ENCODE measurements around the gene TACC3. TPM values are rescaled to one million over a fixed set of nuclear protein-coding genes. Genes with fewer than 3 reads are reported as not detected.

TACC3 gene
- total RNA-seq (100 to 1,000 TPM; 124 to 129 TPM), polyA plus RNA-seq (45.5 TPM)

GRCh38 chr4:1721003-1721665, at the start of gene TACC3, which contains the start of gene TMEM129:
Gene TACC3 (plus strand): TSS chr4:1721521. CDS start chr4:1723422, 1,901 bp downstream.
Gene TMEM129 (minus strand): TSS chr4:1721323. CDS start chr4:1720837, 486 bp downstream.
- POLR2A ChIA-PET = interaction anchor here (0.6 to 4.5 kb wide), 9 partner anchors 8 to 524 kb away, joined by 3 to 73 read pairs (median 3); partner anchors contain the start of genes LETM1 and SLBP
- CTCF ChIA-PET = interaction anchor here (1.7 to 16.7 kb wide), 4 partner anchors 9 to 28 kb away, joined by 3 to 341 read pairs (median 14); partner anchors contain the start of gene SLBP
- peak within 1 kb of the TSS; percentile 86 to 94 (median 87) for H3K4me3 Mint-ChIP-seq

GRCh38 chr4:1673671-1674070, 47.6 kb upstream of the TACC3 start:
- H3K4me3 ChIP-seq (ENCODE audit: low read length) = no peak overlapping the region
- no peak for DNase-seq
- H3K27ac ChIP-seq (ENCODE audit: low read depth, low read length) = no peak overlapping the region
- H3K27me3 ChIP-seq (ENCODE audit: insufficient read depth, low read length, poor library complexity, severe bottlenecking) = no peaks in the 10 kb centered on the region
- H3K4me1 ChIP-seq (ENCODE audit: insufficient read depth, low read length) = no peaks in the 10 kb centered on the region
- CTCF ChIA-PET = interaction anchor here (0.9 kb wide), 1 partner anchor 20 kb away, joined by 3 read pairs; no protein-coding TSS in a partner anchor
- Mint-ChIP-seq H3K27me3 (peaks cover 0 to 3% of the 10 kb centered on the region in 2 donors), H3K36me3 (no peaks in the 10 kb centered on the region), H3K9me3 (no peaks in the 10 kb centered on the region), H3K27ac (no peak overlapping the region), H3K4me3 (no peak overlapping the region), H3K4me1 (no peaks in the 10 kb centered on the region)
- POLR2A ChIA-PET = no interaction called here
- H3K36me3 ChIP-seq (ENCODE audit: insufficient read depth, low read length) = no peaks in the 10 kb centered on the region
- H3K9me3 ChIP-seq (ENCODE audit: low read length) = no peaks in the 10 kb centered on the region

More at GRCh38 chr4:1721003-1721665, at the start of gene TACC3, which contains the start of gene TMEM129:
- DNase-seq = peak; percentile 91 to 97 (median 95)
- Mint-ChIP-seq H3K27me3 (no peaks in the 10 kb centered on the region), H3K36me3 (peaks cover under 1 to 33% (median 2%) of the 10 kb centered on the region in 3 donors), H3K9me3 (no peaks in the 10 kb centered on the region), H3K27ac (peak within 1 kb of the TSS; percentile 96 to 99 (median 98)), H3K4me1 (peaks cover 41 to 67% (median 51%) of the 10 kb centered on the region in 3 donors)
- peaks cover 54% of the 10 kb centered on the region for H3K4me1 ChIP-seq (ENCODE audit: insufficient read depth, low read length)
- H3K9me3 ChIP-seq (ENCODE audit: low read length) = no peaks in the 10 kb centered on the region
- H3K27me3 ChIP-seq (ENCODE audit: insufficient read depth, low read length, poor library complexity, severe bottlenecking) = no peaks in the 10 kb centered on the region
- peaks cover 8% of the 10 kb centered on the region for H3K36me3 ChIP-seq (ENCODE audit: insufficient read depth, low read length)
- H3K27ac ChIP-seq (ENCODE audit: low read depth, low read length) = peak within 1 kb of the TSS; percentile 81
- peak within 1 kb of the TSS; percentile 71 for H3K4me3 ChIP-seq (ENCODE audit: low read length)

GRCh38 chr4:1674682-1675081, 46.6 kb upstream of the TACC3 start:
- Histone ChIP-seq H3K27ac (ENCODE audit: low read depth, low read length) (no peak overlapping the region), H3K9me3 (ENCODE audit: low read length) (no peaks in the 10 kb centered on the region), H3K27me3 (ENCODE audit: insufficient read depth, low read length, poor library complexity, severe bottlenecking) (no peaks in the 10 kb centered on the region), H3K4me3 (ENCODE audit: low read length) (no peak overlapping the region), H3K4me1 (ENCODE audit: insufficient read depth, low read length) (no peaks in the 10 kb centered on the region), H3K36me3 (ENCODE audit: insufficient read depth, low read length) (no peaks in the 10 kb centered on the region)
- Mint-ChIP-seq H3K36me3 (no peaks in the 10 kb centered on the region), H3K4me3 (no peak overlapping the region), H3K27me3 (peaks cover 0 to 3% of the 10 kb centered on the region in 2 donors), H3K27ac (no peak overlapping the region), H3K4me1 (no peaks in the 10 kb centered on the region), H3K9me3 (no peaks in the 10 kb centered on the region)
- POLR2A ChIA-PET = no interaction called here
- CTCF ChIA-PET = interaction anchor here (0.9 kb wide), 1 partner anchor 19 kb away, joined by 3 read pairs; no protein-coding TSS in a partner anchor
- DNase-seq = no peak

GRCh38 chr4:1675136-1675801, 46.1 kb upstream of the TACC3 start:
- Histone ChIP-seq H3K9me3 (ENCODE audit: low read length) (no peaks in the 10 kb centered on the region), H3K4me1 (ENCODE audit: insufficient read depth, low read length) (no peaks in the 10 kb centered on the region), H3K27ac (ENCODE audit: low read depth, low read length) (no peak overlapping the region), H3K36me3 (ENCODE audit: insufficient read depth, low read length) (no peaks in the 10 kb centered on the region), H3K27me3 (ENCODE audit: insufficient read depth, low read length, poor library complexity, severe bottlenecking) (no peaks in the 10 kb centered on the region), H3K4me3 (ENCODE audit: low read length) (no peak overlapping the region)
- ChIA-PET CTCF (no interaction called here), POLR2A (no interaction called here)
- Mint-ChIP-seq H3K9me3 (no peaks in the 10 kb centered on the region), H3K27me3 (peaks cover 0 to 3% of the 10 kb centered on the region in 2 donors), H3K4me3 (no peak overlapping the region), H3K27ac (no peak overlapping the region), H3K4me1 (no peaks in the 10 kb centered on the region), H3K36me3 (no peaks in the 10 kb centered on the region)
- DNase-seq = no peak

DNA sequence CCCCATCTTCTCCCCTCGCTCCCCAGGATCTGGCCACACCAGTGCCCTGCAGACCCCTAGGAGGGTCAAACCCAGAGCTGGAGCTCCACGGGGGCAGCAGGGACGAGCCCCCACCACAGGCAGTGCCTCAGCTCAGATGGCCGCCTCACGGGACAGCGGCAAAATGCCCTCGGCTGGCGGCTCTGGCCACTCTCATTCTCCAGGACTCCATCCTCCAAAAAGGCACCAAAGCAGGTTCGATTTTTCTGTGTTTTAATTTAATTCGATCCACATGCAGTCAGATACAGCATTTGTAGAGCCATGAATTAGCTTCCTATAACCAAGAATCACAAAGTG, 45.6 kb upstream of the TACC3 start:
- POLR2A ChIA-PET = no interaction called here
- Histone ChIP-seq H3K27ac (ENCODE audit: low read depth, low read length) (no peak overlapping the region), H3K4me1 (ENCODE audit: insufficient read depth, low read length) (no peaks in the 10 kb centered on the region), H3K36me3 (ENCODE audit: insufficient read depth, low read length) (no peaks in the 10 kb centered on the region), H3K27me3 (ENCODE audit: insufficient read depth, low read length, poor library complexity, severe bottlenecking) (no peaks in the 10 kb centered on the region), H3K4me3 (ENCODE audit: low read length) (no peak overlapping the region), H3K9me3 (ENCODE audit: low read length) (no peaks in the 10 kb centered on the region)
- CTCF ChIA-PET = no interaction called here
- no peaks in the 10 kb centered on the region for H3K9me3 Mint-ChIP-seq
- DNase-seq = no peak
- H3K27me3 Mint-ChIP-seq = peaks cover 0 to 3% of the 10 kb centered on the region in 2 donors
- no peaks in the 10 kb centered on the region for H3K4me1 Mint-ChIP-seq
- H3K27ac Mint-ChIP-seq = no peak overlapping the region
- H3K4me3 Mint-ChIP-seq = no peak overlapping the region
- H3K36me3 Mint-ChIP-seq = no peaks in the 10 kb centered on the region

DNA sequence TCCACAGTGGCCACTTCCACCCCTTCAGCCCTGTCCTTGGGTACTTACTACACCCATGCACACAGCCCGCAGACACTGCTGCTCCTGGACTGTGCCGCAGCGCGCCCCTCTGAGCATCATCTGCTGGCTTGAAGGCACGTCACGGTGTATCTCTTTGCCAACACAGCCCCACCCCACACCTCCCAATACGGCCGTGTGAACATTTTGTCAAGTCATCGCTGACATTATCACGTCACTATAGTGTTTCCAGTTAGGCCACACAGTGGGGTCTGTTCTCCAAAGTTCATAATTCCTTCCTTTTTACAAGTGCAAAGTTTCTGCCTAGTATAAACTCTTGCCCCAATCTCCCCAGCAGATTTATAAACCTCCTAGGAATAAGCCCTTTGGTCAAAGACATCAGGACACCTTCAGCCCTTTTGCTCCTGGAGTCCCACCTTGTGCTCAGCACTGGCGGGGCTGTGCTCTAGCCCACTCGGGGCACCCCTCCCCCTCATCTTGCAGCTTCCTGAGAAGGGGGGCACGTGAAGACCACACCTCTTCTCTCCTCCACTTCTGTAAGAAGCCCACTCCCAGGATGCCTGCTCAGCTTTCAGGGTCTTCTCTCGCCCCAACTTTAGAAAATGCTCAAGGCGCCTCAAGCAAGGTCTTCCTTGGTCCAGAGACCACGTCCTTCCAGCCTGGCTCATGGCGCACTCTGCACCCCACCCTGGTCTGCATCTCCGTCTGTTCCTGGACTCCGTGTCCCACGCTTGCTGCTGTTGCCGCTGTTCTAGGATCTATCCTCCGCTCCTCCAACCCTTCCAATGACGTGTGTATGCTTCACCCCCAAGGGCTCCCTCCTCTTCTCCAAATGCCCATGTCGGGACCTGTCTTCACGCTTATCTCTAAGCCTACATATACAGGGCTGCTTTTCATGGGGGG, 44.5 kb upstream of the TACC3 start:
- ChIA-PET POLR2A (no interaction called here), CTCF (no interaction called here)
- Histone ChIP-seq H3K27ac (ENCODE audit: low read depth, low read length) (no peak overlapping the region), H3K4me1 (ENCODE audit: insufficient read depth, low read length) (no peaks in the 10 kb centered on the region), H3K27me3 (ENCODE audit: insufficient read depth, low read length, poor library complexity, severe bottlenecking) (no peaks in the 10 kb centered on the region), H3K36me3 (ENCODE audit: insufficient read depth, low read length) (no peaks in the 10 kb centered on the region), H3K9me3 (ENCODE audit: low read length) (no peaks in the 10 kb centered on the region), H3K4me3 (ENCODE audit: low read length) (no peak overlapping the region)
- H3K9me3 Mint-ChIP-seq = no peaks in the 10 kb centered on the region
- H3K36me3 Mint-ChIP-seq = no peaks in the 10 kb centered on the region
- no peaks in the 10 kb centered on the region for H3K4me1 Mint-ChIP-seq
- H3K4me3 Mint-ChIP-seq = no peak overlapping the region
- H3K27ac Mint-ChIP-seq = no peak overlapping the region
- DNase-seq = no peak
- H3K27me3 Mint-ChIP-seq = peaks cover 0 to 3% of the 10 kb centered on the region in 2 donors

- H3K9me3 ChIP-seq (ENCODE audit: low read length) = no peaks in the 10 kb centered on the region
- no peak overlapping the region for H3K4me3 ChIP-seq (ENCODE audit: low read length)
- POLR2A ChIA-PET = no interaction called here
- no peaks in the 10 kb centered on the region for H3K36me3 ChIP-seq (ENCODE audit: insufficient read depth, low read length)
- H3K27ac ChIP-seq (ENCODE audit: low read depth, low read length) = no peak overlapping the region
- Mint-ChIP-seq H3K9me3 (no peaks in the 10 kb centered on the region), H3K27ac (no peak overlapping the region), H3K4me1 (peaks cover 6 to 7% (median 7%) of the 10 kb centered on the region in 3 donors), H3K27me3 (peaks cover 0 to 3% of the 10 kb centered on the region in 2 donors), H3K36me3 (no peaks in the 10 kb centered on the region), H3K4me3 (peak overlapping the region in 1 of 7 donors; percentile 21)
- CTCF ChIA-PET = no interaction called here
- H3K27me3 ChIP-seq (ENCODE audit: insufficient read depth, low read length, poor library complexity, severe bottlenecking) = no peaks in the 10 kb centered on the region
- H3K4me1 ChIP-seq (ENCODE audit: insufficient read depth, low read length) = no peaks in the 10 kb centered on the region
- DNase-seq = no peak
These were observed 43.1 kb upstream of the TACC3 start for GRCh38 chr4:1678244-1678643.

All from CD8-positive, alpha-beta memory T cell (primary cell).